Astrocyte (in vitro differentiated cells and primary cell): ENCODE measurements around the gene CD53. TPM values are rescaled to one million over a fixed set of nuclear protein-coding genes. Genes with fewer than 3 reads are reported as not detected.
"Not testable (repeated sequence)": the region's sequence is repeated elsewhere in the genome, so short reads cannot be mapped to it uniquely, and the experiment has no call there.

ENCODE experiments used
- DNase-seq: peaks from one replicate; pipeline ENCODE4 v3.0.0-alpha.2; 2010; ENCODE audit warnings: low read depth
- FAIRE-seq: peaks from 2 replicates; lab custom pipeline; 2011; peaks lifted over from hg19 to GRCh38; lab: Jason Lieb, UNC
- H2AFZ ChIP-seq: 2 replicates; pipeline ENCODE4 v1.6.0; 2012; ENCODE audit warnings: low read depth, low read length, inconsistent platforms
- H3K27ac ChIP-seq: 2 replicates; pipeline ENCODE4 v1.5.1; 2011; ENCODE audit warnings: low read depth, low read length, inconsistent platforms
- H3K27me3 ChIP-seq: 2 replicates; pipeline ENCODE4 v1.6.0; 2011; ENCODE audit warnings: low read length, inconsistent platforms; ENCODE audit not compliant: insufficient read depth
- H3K36me3 ChIP-seq: 2 replicates; pipeline ENCODE4 v1.5.1; 2011; ENCODE audit warnings: low read length, inconsistent platforms; ENCODE audit not compliant: insufficient read depth
- H3K4me1 ChIP-seq: 2 replicates; pipeline ENCODE4 v1.5.1; 2011; ENCODE audit warnings: low read length, inconsistent platforms; ENCODE audit not compliant: insufficient read depth
- H3K4me2 ChIP-seq: 2 replicates; pipeline ENCODE4 v1.6.0; 2012; ENCODE audit warnings: low read length, inconsistent platforms
- H3K4me3 ChIP-seq: 2 replicates; pipeline ENCODE4 v1.5.1; 2011; ENCODE audit warnings: low read depth, mild to moderate bottlenecking, low read length, inconsistent platforms; ENCODE audit not compliant: insufficient read depth
- H3K79me2 ChIP-seq: 2 replicates; pipeline ENCODE4 v1.6.0; 2012; ENCODE audit warnings: mild to moderate bottlenecking, low read length, inconsistent platforms; ENCODE audit not compliant: insufficient read depth
- H3K9ac ChIP-seq: 2 replicates; pipeline ENCODE4 v1.6.0; 2012; ENCODE audit warnings: mild to moderate bottlenecking, low read length, inconsistent platforms
- H3K9me3 ChIP-seq: 2 replicates; pipeline ENCODE4 v1.5.1; 2012; ENCODE audit warnings: low read depth, mild to moderate bottlenecking, low read length, inconsistent platforms; ENCODE audit not compliant: insufficient read depth
- H4K20me1 ChIP-seq: 2 replicates; pipeline ENCODE4 v1.6.0; 2012; ENCODE audit warnings: low read length, inconsistent platforms; ENCODE audit not compliant: insufficient read depth
- H3K27ac Mint-ChIP-seq: one replicate; pipeline ENCODE4 v1.8.0; 2021; ENCODE audit warnings: mild to moderate bottlenecking, mixed read lengths; ENCODE audit not compliant: unreplicated experiment
- H3K27me3 Mint-ChIP-seq: one replicate; pipeline ENCODE4 v1.8.0; 2021; ENCODE audit warnings: low read depth, mixed read lengths; ENCODE audit not compliant: unreplicated experiment
- H3K36me3 Mint-ChIP-seq: one replicate; pipeline ENCODE4 v1.8.0; 2021; ENCODE audit warnings: low read depth, mixed read lengths; ENCODE audit not compliant: unreplicated experiment
- H3K4me1 Mint-ChIP-seq: one replicate; pipeline ENCODE4 v1.8.0; 2021; ENCODE audit warnings: low read depth, mixed read lengths; ENCODE audit not compliant: unreplicated experiment
- H3K4me3 Mint-ChIP-seq: one replicate; pipeline ENCODE4 v1.8.0; 2021; ENCODE audit warnings: mild to moderate bottlenecking, moderate library complexity, mixed read lengths; ENCODE audit not compliant: unreplicated experiment
- H3K9me3 Mint-ChIP-seq: one replicate; pipeline ENCODE4 v1.8.0; 2021; ENCODE audit warnings: mild to moderate bottlenecking, mixed read lengths; ENCODE audit not compliant: unreplicated experiment
- CTCF ChIP-seq: IDR thresholded peaks from 2 replicates; pipeline ENCODE4 v1.5.1; 2011; ENCODE audit warnings: low read depth, mild to moderate bottlenecking, inconsistent platforms, low read length, moderate library complexity; ENCODE audit not compliant: insufficient read depth
- EZH2 ChIP-seq: IDR thresholded peaks from 2 replicates; pipeline ENCODE4 v1.6.1; 2012; ENCODE audit warnings: mild to moderate bottlenecking, low read length, inconsistent platforms; ENCODE audit not compliant: insufficient read depth
- total RNA-seq: library from RNA; stranded (reverse); gene quantifications from 2 replicates; pipeline ENCODE4 v1.2.1, GENCODE V29; 2021

Gene CD53
- total RNA-seq, 1 donor from 2014 or later = not detected

DNA sequence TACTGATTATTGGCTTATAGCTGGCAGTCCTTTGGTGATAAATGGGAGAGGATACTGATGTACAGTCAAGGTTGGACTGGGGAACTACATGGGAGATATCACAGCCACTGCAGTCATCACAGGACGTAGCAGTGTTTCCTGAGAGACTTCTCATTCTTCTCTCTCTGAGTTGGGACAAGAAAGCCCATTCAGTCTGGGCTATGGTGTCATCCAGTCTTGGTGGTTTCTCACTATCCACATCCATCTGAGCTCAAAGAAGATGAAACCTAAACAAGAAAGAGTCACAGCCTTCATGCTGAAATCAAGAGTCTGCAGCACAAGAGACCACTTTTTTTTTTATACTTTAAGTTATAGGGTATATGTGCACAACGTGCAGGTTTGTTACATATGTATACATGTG lies 12.8 kb upstream of the CD53 start:
- DNase-seq (no peak), FAIRE-seq (no peak)
- Histone ChIP-seq H3K4me3 (no peak overlapping the region), H3K9ac (no peak overlapping the region), H4K20me1 (no peaks in the 10 kb centered on the region), H3K4me2 (no peak overlapping the region), H3K79me2 (no peaks in the 10 kb centered on the region), H3K27ac (no peak overlapping the region), H2AFZ (no peak overlapping the region), H3K36me3 (no peaks in the 10 kb centered on the region), H3K9me3 (no peaks in the 10 kb centered on the region), H3K27me3 (no peaks in the 10 kb centered on the region), H3K4me1 (no peaks in the 10 kb centered on the region)
- peaks cover 5% of the 10 kb centered on the region for H3K4me1 Mint-ChIP-seq
- H3K27me3 Mint-ChIP-seq = peaks cover 3% of the 10 kb centered on the region
- H3K9me3 Mint-ChIP-seq = no peaks in the 10 kb centered on the region
- H3K36me3 Mint-ChIP-seq = no peaks in the 10 kb centered on the region
- no peak for TF ChIP-seq EZH2
- no peak for TF ChIP-seq CTCF
- no peak overlapping the region for H3K4me3 Mint-ChIP-seq
- no peak overlapping the region for H3K27ac Mint-ChIP-seq

GRCh38 chr1:110860620-110861019 lies 12.3 kb upstream of the CD53 start:
- not testable (repeated sequence) for H3K27me3 Mint-ChIP-seq, H3K27me3 ChIP-seq, FAIRE-seq, H4K20me1 ChIP-seq, H2AFZ ChIP-seq, H3K4me3 ChIP-seq, H3K4me3 Mint-ChIP-seq, H3K36me3 ChIP-seq, DNase-seq, H3K36me3 Mint-ChIP-seq, H3K27ac ChIP-seq, H3K4me1 ChIP-seq, H3K4me2 ChIP-seq, H3K9me3 ChIP-seq, H3K9me3 Mint-ChIP-seq, H3K79me2 ChIP-seq, H3K27ac Mint-ChIP-seq, H3K9ac ChIP-seq, H3K4me1 Mint-ChIP-seq

DNA sequence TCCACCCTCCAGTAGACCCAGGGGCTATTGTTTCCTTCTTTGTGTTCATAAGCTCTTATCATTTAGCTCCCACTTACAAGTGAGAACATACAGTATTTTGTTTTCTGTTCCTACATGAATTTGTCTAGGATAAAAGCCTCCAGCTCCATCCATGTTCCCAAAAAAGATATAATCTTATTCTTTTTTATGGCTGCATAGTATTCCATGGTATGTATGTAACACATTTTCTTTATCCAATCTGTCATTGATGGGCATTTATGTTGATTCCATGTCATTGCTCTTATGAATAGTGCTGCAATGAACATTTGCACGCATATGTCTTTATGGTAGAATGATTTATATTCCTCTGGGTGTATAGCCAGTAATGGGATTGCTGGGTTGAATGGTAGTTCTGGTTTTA lies 11.0 kb upstream of the CD53 start:
- H3K4me1 Mint-ChIP-seq, H3K27ac Mint-ChIP-seq, H3K4me1 ChIP-seq, H3K4me3 ChIP-seq, H3K36me3 ChIP-seq, H3K27me3 ChIP-seq, H3K36me3 Mint-ChIP-seq, H2AFZ ChIP-seq, H3K4me2 ChIP-seq, H3K4me3 Mint-ChIP-seq, H3K9ac ChIP-seq, H3K9me3 Mint-ChIP-seq, FAIRE-seq, DNase-seq, H4K20me1 ChIP-seq, H3K79me2 ChIP-seq, H3K27me3 Mint-ChIP-seq, H3K27ac ChIP-seq, H3K9me3 ChIP-seq: not testable (repeated sequence)

GRCh38 chr1:110864287-110864686 lies 8.7 kb upstream of the CD53 start:
- FAIRE-seq (no peak), DNase-seq (no peak)
- no peak overlapping the region for H3K4me2 ChIP-seq
- no peaks in the 10 kb centered on the region for H3K4me1 ChIP-seq
- no peaks in the 10 kb centered on the region for H3K79me2 ChIP-seq
- H3K27me3 Mint-ChIP-seq = peaks cover 10% of the 10 kb centered on the region
- no peak overlapping the region for H3K27ac ChIP-seq
- no peak for TF ChIP-seq CTCF
- TF ChIP-seq EZH2 = no peak
- no peak overlapping the region for H3K4me3 ChIP-seq
- H4K20me1 ChIP-seq = no peaks in the 10 kb centered on the region
- H3K9me3 Mint-ChIP-seq = no peaks in the 10 kb centered on the region
- no peak overlapping the region for H3K4me3 Mint-ChIP-seq
- H3K4me1 Mint-ChIP-seq = no peaks in the 10 kb centered on the region
- H2AFZ ChIP-seq = no peak overlapping the region
- no peaks in the 10 kb centered on the region for H3K36me3 ChIP-seq
- H3K27ac Mint-ChIP-seq = no peak overlapping the region
- no peaks in the 10 kb centered on the region for H3K36me3 Mint-ChIP-seq
- no peaks in the 10 kb centered on the region for H3K27me3 ChIP-seq
- H3K9me3 ChIP-seq = no peaks in the 10 kb centered on the region
- no peak overlapping the region for H3K9ac ChIP-seq
